Esophagus muscularis mucosa (tissue), 4 donors: ENCODE results near the gene HSPB9.

Source experiments
- CTCF ChIP-seq, 3 experiments: fragments of 200-600 bp in 2 of 3; fragments of 450-650 bp in 1 of 3; sonication (generic) in 2 of 3; IDR thresholded peaks; one replicate each; pipeline ENCODE4 v1.5.1; 2017 to 2019; ENCODE audit warnings: antibody characterized with exemption in 3 of 3, mild to moderate bottlenecking in 2 of 3, moderate library complexity in 1 of 3
- EP300 ChIP-seq: sonication (generic); formaldehyde crosslinking; IDR thresholded peaks from one replicate; pipeline ENCODE4 v1.6.1; 2017; ENCODE audit warnings: antibody characterized with exemption
- POLR2AphosphoS5 ChIP-seq, 2 donors: sonication (generic); formaldehyde crosslinking; IDR thresholded peaks; one replicate each; pipeline ENCODE4 v1.6.1; 2017; ENCODE audit warnings: antibody characterized with exemption in 2 of 2

GRCh38 chr17:42127414-42127813 is 4.8 kb downstream of the HSPB9 start:
- TF ChIP-seq POLR2AphosphoS5 (IDR thresholded peaks at IDR 0.05) (no peak), CTCF (IDR thresholded peaks at IDR 0.05) (no peak), EP300 (no peak)
